Kidney glomerular epithelial cell (primary cell): ENCODE measurements around the gene LRRC8D.

Experiments used
- DNase-seq: peaks from one replicate; lab custom pipeline; 2025; lab: John Stamatoyannopoulos, UW

LRRC8D gene

DNA sequence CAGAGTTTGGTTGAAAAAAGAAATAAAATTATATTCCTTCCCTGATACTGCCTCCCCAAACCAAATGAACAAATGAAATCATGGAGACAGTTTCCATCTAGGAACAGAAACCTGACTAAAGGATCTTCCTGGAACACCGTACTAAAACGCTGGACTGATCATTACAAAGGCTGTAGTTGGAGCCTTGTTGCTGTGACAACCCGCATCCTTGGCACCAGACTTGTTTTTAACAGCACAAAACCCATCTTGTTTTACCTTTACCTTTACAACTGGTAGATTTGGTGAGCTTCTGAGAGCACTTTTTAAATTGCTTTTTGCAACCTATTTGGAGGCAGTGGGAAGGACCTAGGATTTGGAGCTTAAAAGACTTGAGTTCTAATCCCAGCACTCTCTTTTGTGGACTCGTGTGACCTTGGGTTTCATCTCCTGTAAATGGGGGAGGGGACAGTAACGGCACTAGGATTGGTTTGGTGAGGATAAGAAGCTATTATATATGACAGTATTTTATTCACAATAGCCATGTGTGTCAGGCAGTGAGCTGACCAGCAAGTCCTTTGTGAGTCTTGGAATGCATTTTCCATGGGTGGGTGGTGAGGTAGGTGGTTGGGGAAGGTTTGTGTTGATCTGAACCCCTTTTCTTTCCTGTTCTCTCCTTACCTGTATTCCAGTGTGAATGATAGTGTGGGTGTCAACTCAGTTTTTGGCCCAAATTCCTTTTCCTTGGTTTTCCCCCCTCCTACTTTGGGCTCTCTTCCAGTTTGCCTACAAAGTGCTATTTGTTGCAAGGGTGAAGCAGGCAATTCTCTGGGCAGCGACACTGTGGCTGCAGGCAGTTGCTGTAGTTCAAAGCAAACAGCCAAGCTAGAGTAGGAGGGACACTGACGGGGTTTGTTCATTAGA, 12.6 kb downstream of the LRRC8D start:
- no peak for DNase-seq

DNA sequence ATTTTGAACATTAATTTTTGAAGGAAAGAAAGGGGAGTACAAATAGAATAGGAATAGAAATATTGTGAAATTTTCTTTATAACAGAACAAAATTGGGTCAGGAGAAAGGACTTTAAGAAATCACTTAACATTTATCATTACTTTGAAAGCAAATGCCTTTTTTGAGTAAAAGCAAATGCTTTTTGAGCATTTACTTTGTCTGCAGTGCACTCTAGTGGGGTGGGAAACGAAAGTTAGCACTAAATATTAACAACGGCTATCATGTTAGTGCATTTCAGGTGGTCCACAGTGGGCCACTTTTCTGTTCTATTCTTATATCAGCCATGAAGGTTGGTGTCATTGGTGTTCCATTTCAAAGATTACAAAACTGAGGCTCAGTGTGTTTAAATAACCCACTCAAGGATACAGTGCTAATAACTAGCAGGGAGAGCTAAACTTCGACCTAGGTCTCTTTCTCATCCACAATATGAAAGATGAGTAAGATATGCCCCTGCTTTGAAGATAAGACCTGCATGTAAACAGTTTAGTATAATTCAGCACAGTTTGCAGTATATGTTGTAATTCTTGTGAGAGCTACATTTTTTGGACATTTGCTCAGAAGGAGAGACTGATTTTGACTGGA, 13.4 kb downstream of the LRRC8D start:
- DNase-seq = no peak

- no peak for DNase-seq
Measured at GRCh38 chr1:89836252-89837035, 15.6 kb downstream of the LRRC8D start.

GRCh38 chr1:89837036-89837481, 16.2 kb downstream of the LRRC8D start:
- no peak for DNase-seq

DNA sequence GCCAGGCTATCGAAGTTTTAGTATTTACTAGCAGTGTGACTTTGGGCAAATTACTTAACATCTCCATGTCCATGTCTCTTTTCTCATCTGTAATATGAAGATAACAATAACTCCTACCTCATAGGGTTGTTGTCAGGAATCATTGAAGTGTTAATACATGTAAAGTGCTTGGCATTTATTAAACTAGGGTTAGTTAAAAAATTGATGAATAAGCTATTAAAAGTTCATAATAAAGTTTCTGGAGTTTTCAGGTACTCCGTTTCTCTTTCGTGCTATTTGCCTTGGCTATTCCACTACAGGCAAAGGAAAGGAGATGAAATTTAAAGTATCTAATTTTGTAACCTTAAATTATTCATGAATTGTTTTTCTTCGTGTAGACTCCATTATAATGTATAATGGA, 16.7 kb downstream of the LRRC8D start:
- no peak for DNase-seq

DNA sequence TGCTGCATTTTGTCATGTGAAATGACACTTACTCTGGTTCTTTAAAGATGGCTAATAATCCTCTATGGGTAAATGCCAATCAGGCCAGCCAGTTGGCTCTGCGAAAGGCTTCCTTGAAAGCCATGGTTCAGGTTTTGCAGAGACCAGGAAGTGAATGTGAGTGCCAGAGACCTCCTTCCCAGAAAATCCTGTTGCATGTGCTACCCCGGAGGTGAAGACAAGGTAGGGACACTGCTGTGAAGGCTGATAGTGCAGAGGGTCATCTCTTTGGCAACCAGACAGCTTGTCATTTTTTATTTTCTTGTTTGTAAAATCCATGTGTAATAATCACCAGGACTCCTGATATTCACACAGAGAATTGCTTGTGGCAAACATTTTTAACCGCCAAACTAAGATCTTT, 18.7 kb downstream of the LRRC8D start:
- DNase-seq = no peak

GRCh38 chr1:89841507-89841906, 20.7 kb downstream of the LRRC8D start:
- DNase-seq = no peak

DNA sequence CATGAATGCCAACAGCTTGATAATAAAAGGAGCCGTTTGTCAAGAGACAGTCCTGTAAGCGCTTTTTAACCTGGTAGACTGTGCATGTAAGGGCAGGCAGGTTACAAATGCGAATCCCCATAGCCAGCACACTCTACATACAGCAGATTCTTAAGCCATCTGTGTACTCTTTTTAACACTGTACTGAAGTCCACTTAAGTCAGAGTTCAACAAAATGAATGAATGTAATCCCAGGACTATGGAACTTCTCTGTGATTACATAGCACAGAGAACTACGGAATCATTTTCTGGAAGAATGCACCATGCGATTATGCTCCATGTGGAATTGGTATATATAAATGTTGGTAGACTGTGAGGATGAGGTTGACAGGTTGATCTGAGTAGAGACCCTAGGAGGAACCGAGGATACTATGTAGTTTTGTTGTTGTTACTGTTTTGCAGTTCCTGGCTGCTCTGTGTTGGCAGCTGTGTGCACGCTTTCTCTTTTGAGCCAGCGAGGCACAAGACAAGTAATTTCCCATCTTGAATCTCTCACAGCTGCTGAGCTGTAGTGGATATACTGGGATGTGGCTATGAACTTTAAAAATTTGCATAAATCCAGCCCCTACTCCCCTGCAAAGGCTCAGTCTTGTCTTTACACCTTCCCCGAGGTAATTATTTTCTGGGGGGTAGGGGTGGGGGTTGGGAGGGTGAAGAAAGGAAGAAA, 21.9 kb downstream of the LRRC8D start:
- DNase-seq = peak; percentile 43

DNA sequence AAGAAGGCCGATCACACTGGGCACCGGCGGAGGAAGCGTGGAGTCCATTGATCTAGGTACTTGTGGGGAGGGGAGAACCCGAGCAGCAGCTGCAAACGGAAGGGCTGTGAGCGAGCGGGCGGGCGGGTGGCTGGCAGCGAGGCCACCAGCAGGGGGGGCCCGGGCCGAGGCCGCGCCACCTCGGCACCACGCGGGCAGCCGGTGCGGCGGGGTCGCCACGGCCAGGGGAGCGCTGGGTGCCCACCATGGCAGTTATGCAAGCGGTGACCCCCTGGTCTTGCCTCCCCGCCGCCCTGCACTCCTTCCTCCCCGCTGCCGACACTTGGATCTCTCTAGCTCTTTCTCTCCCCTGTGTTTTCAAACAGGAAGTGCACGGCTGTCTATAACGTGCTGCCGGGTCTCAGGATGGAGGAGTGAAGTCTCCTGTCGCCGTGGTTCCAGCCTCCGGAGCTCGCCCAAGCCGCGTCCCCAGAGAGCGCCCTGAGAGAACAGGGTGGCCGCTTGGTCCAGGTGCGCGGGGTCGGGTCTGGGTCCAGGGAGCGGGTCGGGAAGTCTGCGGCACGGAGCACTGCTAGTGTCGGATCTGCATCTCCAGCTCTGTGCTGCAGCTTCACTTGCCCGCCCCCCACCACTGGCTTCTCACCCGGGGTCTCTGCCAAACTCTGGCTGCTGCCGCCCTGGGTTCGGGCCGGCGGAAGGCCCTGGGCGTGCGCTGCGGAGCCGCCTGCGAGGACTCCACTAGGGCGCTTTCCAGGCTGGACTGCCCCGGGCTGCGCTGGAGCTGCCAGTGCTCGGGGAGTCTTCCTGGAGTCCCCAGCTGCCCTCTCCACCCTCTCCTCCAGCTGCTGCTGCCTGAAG, 22.7 kb downstream of the LRRC8D start:
- DNase-seq = peak; percentile 43

DNA sequence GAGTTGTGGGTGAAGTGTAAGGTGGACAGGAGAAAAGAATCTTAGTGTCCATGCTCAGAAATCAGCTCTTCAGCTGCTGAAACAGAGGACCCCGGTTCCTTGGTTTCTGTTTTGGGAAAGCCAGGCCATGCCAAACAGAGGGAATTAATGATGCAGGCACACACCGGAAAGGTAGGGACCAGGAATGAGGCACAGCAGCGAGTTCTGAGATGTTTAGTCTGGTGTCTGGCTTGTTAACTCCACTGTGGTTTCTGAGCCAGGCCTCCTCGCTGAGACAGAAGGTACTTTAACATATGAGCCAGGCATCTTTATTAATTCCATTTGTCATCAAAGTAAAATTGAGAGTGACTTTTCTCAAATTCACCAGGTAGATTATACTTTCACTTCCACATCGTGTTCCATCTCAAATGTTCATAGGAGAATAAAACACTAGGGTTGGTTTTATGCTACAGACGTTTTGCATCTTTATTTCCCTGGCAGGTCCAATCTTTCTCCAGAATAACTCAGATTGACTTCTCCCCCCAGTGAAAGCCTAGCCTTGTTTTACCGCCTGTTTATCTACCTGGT, 23.5 kb downstream of the LRRC8D start:
- no peak for DNase-seq

DNA sequence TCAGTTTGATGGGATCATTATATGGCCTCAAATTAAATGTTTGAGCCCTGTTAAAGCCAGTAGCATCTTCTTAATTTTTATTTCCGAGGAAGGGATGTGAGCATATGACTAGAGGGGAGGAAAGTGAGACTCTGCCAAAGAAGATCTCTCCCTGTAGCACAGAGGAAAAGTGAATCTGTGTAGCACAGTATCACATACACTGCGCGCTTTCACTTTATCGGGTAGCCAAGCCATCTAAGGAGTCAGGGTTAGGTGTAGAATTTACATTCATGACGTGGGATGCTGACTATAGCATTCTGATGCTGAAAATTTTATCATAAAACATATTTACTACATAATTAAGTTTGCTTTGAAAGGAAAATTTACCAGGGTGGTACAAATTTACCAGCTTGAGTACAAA, 24.0 kb downstream of the LRRC8D start:
- DNase-seq = no peak

- no peak for DNase-seq
Measured at GRCh38 chr1:89847191-89847729, 26.4 kb downstream of the LRRC8D start.

DNA sequence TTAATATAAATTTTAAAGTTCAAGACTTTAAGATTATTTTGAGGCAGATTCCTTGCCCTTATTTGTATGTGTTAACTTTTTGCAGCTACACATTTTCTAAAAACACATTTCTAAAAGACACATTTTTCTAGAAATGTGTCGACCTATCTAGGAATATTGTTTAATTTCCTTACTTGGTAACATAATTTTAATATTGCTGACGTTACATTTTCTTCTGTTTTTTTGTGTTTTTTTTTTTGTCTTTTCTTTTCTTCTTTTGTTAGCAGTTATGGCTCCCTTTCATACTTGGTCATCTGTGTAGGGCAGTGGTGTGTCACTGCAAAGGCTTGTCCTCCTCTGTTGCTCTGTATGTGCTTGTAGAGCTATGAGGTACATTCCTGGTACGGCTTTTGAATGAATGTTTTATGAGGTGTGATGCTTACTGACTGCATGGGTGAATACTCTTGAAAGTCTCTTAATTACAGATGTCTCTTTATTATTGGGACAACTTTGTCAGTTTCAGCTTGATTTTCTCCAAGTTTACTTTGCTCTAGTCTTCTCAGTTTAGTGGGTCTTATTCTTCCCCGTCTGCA, 30.1 kb downstream of the LRRC8D start:
- DNase-seq = peak; percentile 38

- DNase-seq = no peak
Measured at GRCh38 chr1:89854140-89854539, 33.3 kb downstream of the LRRC8D start.

DNA sequence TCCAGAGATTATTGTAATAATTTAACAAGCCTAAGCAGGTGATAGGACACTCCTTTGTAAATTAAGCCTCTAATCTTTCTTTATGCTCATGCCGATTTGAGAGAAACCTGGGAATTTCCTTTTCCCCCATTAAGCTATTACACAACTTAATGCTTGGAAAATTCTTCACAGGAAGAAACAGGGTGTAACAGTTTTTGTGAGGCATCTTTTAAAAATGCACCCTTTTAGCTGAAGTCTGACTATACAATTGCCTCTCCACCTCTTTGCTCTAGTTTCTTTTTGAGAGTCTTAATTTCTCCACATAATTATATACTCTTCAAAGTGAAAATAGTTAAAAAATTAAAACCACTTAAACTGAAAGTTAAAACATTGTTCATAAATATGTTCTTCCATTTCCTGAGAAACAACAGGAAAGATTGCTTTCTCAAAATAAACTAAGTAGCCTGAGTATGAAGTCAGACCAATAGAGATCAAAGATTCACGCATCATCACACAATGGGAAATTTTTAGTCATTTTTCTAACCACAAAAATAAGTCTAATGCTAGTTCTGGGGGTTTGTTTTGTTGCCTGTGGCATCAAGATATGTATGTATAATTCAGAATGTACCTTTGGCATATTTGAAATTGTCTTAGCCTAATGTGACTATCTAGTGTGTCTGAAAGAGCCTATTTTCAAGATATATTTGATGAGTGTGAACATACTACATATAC, 34.7 kb downstream of the LRRC8D start:
- no peak for DNase-seq

DNA sequence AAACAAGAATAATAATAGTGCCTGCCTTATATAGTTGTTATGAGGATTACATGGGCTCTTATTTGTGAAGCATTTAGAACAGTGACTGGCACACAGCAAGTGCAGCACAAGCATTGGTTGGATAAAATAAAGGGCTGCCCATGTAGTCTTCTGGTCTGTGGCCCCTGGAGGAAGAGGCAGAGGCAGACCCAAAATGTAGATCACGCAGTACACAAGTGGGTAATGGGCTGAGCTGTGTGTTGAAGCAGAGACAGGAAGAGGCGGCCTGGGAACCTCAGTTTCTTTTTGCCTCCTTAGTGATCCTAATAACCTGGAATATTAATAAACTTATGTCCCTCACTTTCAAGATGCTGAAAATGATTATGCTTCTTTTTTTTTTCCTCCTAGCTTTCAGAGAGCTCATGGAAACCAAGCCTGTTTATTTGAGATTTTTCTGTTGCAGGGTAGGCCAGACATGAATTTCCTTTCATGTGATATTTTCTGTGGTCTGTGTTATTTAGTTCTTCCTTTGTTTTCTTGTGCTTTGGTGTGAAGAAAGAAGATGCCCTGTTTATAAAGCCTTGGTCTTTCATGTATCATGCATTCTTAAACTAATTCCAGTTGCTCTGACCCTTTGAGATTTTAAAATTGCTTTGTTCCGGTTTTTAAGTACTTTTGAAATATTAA, 42.5 kb downstream of the LRRC8D start:
- DNase-seq = no peak

DNA sequence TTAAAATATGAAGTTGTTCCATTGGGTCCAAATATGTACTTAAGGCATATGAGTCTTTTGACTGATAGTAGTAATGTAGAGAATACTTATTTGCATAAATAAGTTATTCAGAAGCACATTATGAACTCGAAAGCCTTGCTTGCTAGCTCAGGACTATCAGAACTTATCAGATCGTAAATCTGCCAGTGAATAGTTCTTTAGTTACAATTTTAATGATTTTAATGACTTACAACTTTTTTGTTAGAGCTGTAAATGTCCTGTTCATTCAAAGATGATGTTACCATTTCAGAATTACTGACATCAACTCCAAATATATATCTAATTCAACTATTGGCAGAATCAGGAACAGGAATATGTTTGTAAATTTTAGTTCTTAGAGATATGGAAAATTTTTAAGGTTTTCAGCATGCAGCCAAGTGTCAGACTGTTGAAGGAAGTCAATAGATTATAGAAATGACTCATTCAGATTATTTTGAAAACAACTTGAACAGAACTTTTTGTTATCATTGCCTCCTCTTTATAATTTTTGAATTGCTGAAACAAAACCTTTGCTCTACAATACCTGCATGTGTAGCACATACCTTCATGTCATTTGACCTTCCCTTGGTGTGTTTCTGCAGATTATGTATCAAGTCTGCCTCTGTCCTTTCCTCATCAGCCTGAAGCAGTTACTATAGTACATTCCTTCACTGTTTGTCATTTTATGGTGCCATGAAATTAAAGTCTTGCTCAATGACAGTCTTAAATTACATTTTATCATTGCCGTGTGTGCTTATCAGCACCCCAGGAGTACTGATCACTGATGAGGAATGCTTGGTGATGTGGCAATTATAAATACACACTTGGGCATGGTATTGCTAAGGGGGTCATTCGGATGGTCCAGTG, 44.9 kb downstream of the LRRC8D start:
- DNase-seq = peak; percentile 52

DNA sequence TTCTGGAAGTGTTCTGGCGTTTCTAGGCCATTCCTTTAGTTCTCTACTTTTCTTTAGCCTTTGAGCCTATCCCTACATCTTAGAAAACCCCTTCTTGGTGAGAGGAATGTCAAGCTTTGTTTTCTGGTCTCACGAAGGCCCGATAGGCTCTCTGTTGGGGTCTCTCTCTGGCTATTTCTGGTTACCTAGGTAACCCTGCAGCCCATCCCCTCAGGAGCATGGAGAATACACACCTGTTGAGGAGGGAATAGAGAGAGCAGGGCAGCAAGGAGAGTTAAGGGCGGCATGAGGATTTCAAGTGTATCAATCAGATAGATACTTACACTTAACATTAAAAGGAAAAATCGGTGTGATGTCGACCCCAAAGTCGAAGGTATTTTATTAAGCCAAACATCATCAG, 45.7 kb downstream of the LRRC8D start:
- DNase-seq = no peak
